Esophagus squamous epithelium (tissue), 5 donors: ENCODE results near the gene S100A11. TPM values are rescaled to one million over a fixed set of nuclear protein-coding genes. Genes with fewer than 3 reads are reported as not detected.

Source experiments
- DNase-seq: peaks from one replicate; lab custom pipeline; 2025; lab: John Stamatoyannopoulos, UW
- H3K27ac ChIP-seq, 4 donors: fragments of 200-600 bp; sonication (generic); one replicate each; pipeline ENCODE4 v1.5.1; 2016 to 2019; ENCODE audit warnings: mild to moderate bottlenecking in 1 of 4
- H3K27me3 ChIP-seq, 4 donors: fragments of 200-600 bp; sonication (generic); 1 replicate in 3 of 4; 2 replicates in 1 of 4; pipeline versions ENCODE4 v1.5.1 to v1.6.0; 2017 to 2021; ENCODE audit warnings: antibody characterized with exemption in 1 of 4
- H3K36me3 ChIP-seq, 3 donors: fragments of 200-600 bp; sonication (generic); one replicate each; pipeline ENCODE4 v1.5.1; 2016 to 2019
- H3K4me1 ChIP-seq, 3 donors: fragments of 200-600 bp; sonication (generic); one replicate each; pipeline ENCODE4 v1.5.1; 2017 to 2019
- H3K4me3 ChIP-seq, 4 donors: fragments of 200-600 bp; sonication (generic); 1 replicate in 3 of 4; 2 replicates in 1 of 4; pipeline ENCODE4 v1.5.1; 2016 to 2019; ENCODE audit warnings: mild to moderate bottlenecking in 2 of 4, moderate library complexity in 1 of 4
- H3K9me3 ChIP-seq, 3 donors: fragments of 200-600 bp; sonication (generic); one replicate each; pipeline ENCODE4 v1.5.1; 2016 to 2019
- POLR2A ChIP-seq, 4 donors: fragments of 450-650 bp; IDR thresholded peaks; one replicate each; pipeline ENCODE4 v1.6.1; 2017; ENCODE audit warnings: antibody characterized with exemption in 4 of 4, mild to moderate bottlenecking in 4 of 4, moderate library complexity in 3 of 4
- WGBS, 2 donors: methylation state at CpG; one replicate each; pipeline ENCODE4 v1.1.5; 2018; 5-methylcytosine and 5-hydroxymethylcytosine counted together
- intact Hi-C: fragments of 100-400 bp; cut with DNase I; formaldehyde crosslinking; loops from one replicate; pipeline ENCODE4 v1.15.0; 2022
- total RNA-seq, 4 donors: library from RNA; depleted of rRNA; stranded (reverse); fragments of >200 nt; gene quantifications; one replicate each; pipeline ENCODE4 v1.1.0, GENCODE V29; 2016
- TF ChIP-seq, protein P1 (sequence below), 6 experiments: fragments of 450-650 bp in 4 of 6; fragments of 200-600 bp in 2 of 6; sonication (generic) in 2 of 6; IDR thresholded peaks; one replicate each; pipeline ENCODE4 v1.5.1; 2016 to 2019; ENCODE audit warnings: antibody characterized with exemption in 6 of 6, mild to moderate bottlenecking in 4 of 6, moderate library complexity in 4 of 6
- donor health status: DM: yes; HTN: yes; CAD: no.

Gene S100A11
- total RNA-seq, 4 donors from 2014 or later: 900 to 2,319 (median 1,590) TPM

DNA sequence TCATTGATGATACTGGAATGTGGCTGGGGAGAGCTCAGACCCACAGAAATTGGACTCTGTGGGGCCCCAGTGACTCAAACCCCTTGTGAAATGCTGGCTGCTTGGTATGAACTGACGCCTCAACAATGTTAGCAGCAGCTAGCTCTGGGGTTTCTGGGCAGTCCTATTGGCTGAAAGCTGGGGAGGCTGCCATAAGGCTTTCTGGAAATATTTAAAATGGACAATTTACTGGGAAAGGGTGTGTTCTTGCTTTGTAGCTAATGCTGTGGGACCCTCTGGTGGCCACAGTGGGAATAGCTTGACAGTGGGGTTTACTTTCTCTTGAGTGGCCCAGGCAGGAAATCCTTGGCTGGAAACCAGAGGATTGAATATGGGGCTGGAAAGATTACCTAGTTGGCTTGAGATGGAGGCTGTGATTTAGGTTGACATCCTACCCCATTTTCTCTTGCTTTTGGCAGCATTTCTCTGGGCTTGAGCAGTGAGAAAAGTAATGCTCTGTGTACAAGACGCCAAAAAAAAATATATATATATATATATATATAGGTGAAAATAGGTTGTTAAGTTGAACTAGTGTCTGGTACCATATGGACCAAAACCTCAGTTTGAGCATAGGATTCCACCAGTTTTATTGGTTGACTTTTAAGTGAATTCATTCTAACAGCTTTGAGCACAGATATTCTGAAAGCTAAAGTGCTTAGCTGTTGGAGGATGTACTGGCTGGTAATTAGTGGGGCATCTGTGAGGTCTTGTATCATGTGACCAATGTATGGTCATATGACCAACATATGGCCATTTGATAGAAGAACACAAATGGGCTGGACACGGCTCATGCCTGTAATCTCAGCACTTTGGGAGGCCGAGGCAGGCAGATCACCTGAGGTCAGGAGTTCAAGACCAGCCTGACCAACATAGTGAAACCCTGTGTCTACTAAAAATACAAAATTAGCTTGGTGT, 34.9 kb downstream of the S100A11 start:
- intact Hi-C loops: no loop called here
- H3K27ac ChIP-seq: peak overlapping the region; percentile 64 to 88 (median 84)
- TF ChIP-seq POLR2A (IDR thresholded peaks at IDR 0.05): no peak
- TF ChIP-seq, protein P1, sequence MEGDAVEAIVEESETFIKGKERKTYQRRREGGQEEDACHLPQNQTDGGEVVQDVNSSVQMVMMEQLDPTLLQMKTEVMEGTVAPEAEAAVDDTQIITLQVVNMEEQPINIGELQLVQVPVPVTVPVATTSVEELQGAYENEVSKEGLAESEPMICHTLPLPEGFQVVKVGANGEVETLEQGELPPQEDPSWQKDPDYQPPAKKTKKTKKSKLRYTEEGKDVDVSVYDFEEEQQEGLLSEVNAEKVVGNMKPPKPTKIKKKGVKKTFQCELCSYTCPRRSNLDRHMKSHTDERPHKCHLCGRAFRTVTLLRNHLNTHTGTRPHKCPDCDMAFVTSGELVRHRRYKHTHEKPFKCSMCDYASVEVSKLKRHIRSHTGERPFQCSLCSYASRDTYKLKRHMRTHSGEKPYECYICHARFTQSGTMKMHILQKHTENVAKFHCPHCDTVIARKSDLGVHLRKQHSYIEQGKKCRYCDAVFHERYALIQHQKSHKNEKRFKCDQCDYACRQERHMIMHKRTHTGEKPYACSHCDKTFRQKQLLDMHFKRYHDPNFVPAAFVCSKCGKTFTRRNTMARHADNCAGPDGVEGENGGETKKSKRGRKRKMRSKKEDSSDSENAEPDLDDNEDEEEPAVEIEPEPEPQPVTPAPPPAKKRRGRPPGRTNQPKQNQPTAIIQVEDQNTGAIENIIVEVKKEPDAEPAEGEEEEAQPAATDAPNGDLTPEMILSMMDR (IDR thresholded peaks at IDR 0.05): peak; percentile 63 to 97 (median 95)
- H3K36me3 ChIP-seq: no peaks in the 10 kb centered on the region
- DNase-seq: peak; percentile 21
- WGBS, 2 donors: 55 to 57% methylated on average over 4 of the region's 4 CpGs
- no peak overlapping the region for H3K4me3 ChIP-seq
- H3K4me1 ChIP-seq: peaks cover 16 to 79% (median 25%) of the 10 kb centered on the region in 3 donors
- H3K27me3 ChIP-seq: no peaks in the 10 kb centered on the region
- no peaks in the 10 kb centered on the region for H3K9me3 ChIP-seq

DNA sequence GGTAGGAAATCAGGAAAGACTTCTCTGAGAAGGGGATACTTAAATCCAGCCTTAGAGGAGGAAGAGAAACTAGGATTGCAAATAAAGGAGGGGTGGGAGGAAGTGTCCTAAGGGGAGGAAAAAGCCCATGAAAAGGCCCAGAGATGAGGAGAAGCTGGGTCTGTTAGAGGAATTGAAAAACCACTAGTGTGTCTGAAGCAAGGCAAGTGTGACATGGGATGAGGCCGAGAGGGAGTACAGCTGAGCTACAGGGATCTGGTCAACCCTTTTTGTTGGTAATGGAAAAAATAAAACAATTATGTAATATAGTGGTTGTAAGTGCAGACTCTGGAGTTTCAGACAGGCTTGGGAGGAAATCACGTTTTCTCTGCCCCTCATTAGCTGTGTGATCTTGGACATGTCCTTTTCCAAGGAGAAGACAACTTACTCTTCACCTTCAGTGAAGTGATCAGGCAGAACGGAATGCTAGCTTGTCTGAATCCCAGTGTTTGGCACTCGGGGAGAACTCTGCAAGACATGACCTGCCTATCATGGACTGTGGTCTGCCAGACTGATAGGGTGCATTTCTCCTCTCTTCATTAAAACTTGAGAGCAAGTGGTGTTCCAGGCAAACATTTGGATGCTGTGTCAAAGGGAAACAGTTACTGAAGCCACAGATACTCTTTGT, 35.7 kb downstream of the S100A11 start:
- H3K9me3 ChIP-seq: no peaks in the 10 kb centered on the region
- no peak overlapping the region for H3K4me3 ChIP-seq
- WGBS, 2 donors: 33 to 42% methylated on average over 4 of the region's 4 CpGs
- intact Hi-C loops: no loop called here
- no peaks in the 10 kb centered on the region for H3K27me3 ChIP-seq
- H3K27ac ChIP-seq: peak overlapping the region; percentile 64 to 88 (median 84)
- TF ChIP-seq, protein P1 (IDR thresholded peaks at IDR 0.05): no peak
- TF ChIP-seq POLR2A (IDR thresholded peaks at IDR 0.05): no peak
- DNase-seq: no peak
- H3K4me1 ChIP-seq: peaks cover 16 to 87% (median 25%) of the 10 kb centered on the region in 3 donors
- no peaks in the 10 kb centered on the region for H3K36me3 ChIP-seq

DNA sequence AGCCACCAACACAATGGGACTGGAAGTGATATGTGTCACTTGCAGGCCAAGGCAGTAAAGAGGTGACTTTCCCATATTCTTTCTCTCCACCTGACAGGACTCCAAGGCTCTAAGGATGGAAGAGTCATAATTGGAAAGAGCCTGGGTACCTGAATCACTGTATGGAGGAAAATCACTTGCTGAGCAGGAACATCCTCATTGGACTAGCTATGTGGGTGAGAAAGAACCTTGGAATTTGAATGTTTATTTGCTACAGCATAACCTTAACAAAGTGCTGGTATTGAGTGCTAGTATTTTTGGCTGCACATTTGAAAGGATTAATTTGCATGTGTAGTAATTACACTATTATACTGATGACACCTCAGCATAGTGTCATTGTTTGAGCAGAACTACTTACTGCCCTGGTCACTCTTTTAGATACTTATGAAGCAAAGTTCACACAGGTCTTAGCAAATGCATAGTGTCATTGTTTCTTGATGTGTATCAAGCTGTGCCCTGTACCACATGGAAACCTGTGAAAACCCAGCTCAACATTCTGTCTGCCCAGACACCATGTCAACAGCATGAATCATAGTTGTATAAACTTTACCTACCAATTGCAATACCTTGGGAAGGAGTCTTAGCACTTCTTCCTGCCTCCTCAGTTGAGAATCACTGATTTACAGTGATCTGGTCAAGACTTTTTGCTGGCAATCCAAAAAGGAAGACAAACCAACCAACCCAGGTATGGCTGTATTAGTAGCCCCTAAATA, 38.0 kb downstream of the S100A11 start:
- Histone ChIP-seq H3K27me3 (no peaks in the 10 kb centered on the region), H3K9me3 (no peaks in the 10 kb centered on the region), H3K4me3 (no peak overlapping the region), H3K4me1 (peaks cover 28 to 100% (median 38%) of the 10 kb centered on the region in 3 donors), H3K36me3 (no peaks in the 10 kb centered on the region), H3K27ac (peak overlapping the region; percentile 44 to 82 (median 63))
- TF ChIP-seq POLR2A (IDR thresholded peaks at IDR 0.05): no peak
- TF ChIP-seq, protein P1 (IDR thresholded peaks at IDR 0.05): no peak
- no peak for DNase-seq
- intact Hi-C loops: loop anchor here (5.0 kb wide), 1 partner anchor 61 kb away; no protein-coding TSS in a partner anchor

DNA sequence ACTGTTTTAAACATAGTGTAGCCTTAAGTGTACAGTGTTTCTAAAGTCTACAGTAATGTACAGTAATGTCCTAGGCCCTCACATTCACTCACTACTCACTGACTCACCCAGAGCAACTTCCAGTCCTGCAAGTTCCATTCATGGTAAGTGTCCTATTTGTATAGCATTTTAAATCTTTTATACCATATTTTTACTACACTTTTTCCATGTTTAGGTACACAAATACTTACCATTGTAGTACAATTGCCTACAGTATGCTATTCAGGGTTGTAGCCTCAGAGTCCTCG, 39.6 kb downstream of the S100A11 start:
- no peaks in the 10 kb centered on the region for H3K9me3 ChIP-seq
- H3K4me3 ChIP-seq: no peak overlapping the region
- no peak for DNase-seq
- TF ChIP-seq, protein P1 (IDR thresholded peaks at IDR 0.05): no peak
- TF ChIP-seq POLR2A (IDR thresholded peaks at IDR 0.05): no peak
- 81 to 82% methylated on average over 1 of the region's 1 CpG for WGBS, 2 donors
- peak overlapping the region; percentile 44 to 82 (median 64) for H3K27ac ChIP-seq
- no peaks in the 10 kb centered on the region for H3K36me3 ChIP-seq
- intact Hi-C loops: loop anchor here (5.0 kb wide), 1 partner anchor 60 kb away; no protein-coding TSS in a partner anchor
- H3K27me3 ChIP-seq: no peaks in the 10 kb centered on the region
- H3K4me1 ChIP-seq: peaks cover 28 to 89% (median 38%) of the 10 kb centered on the region in 3 donors
